DND-41 (cell line): ENCODE data around the gene LURAP1L.

Source experiments
- ATAC-seq: fragments of 200-7000 bp; cut with Tn5 transposase; 3 replicates; pipeline ENCODE4 v1.9.1; 2021; ENCODE audit warnings: low read depth; ENCODE audit not compliant: insufficient read depth
- DNase-seq: peaks from one replicate; pipeline ENCODE4 v3.0.0-alpha.2; 2020
- H2AFZ ChIP-seq: 2 replicates; pipeline ENCODE4 v1.6.0; 2012; ENCODE audit warnings: low read depth, low read length
- H3K27ac ChIP-seq: 2 replicates; pipeline ENCODE4 v1.5.1; 2012; ENCODE audit warnings: low read length, inconsistent platforms
- H3K27me3 ChIP-seq: fragments of 200-600 bp; sonication (generic); 2 replicates; pipeline ENCODE4 v1.6.0; 2012; ENCODE audit warnings: low read length, mild to moderate bottlenecking, inconsistent platforms; ENCODE audit not compliant: insufficient read depth, poor library complexity
- H3K36me3 ChIP-seq: 2 replicates; pipeline ENCODE4 v1.5.1; 2012; ENCODE audit warnings: low read length, inconsistent platforms; ENCODE audit not compliant: insufficient read depth
- H3K4me1 ChIP-seq: 2 replicates; pipeline ENCODE4 v1.5.1; 2012; ENCODE audit warnings: mild to moderate bottlenecking, low read length; ENCODE audit not compliant: insufficient read depth
- H3K4me2 ChIP-seq: 2 replicates; pipeline ENCODE4 v1.6.0; 2012; ENCODE audit warnings: mild to moderate bottlenecking, moderate library complexity, low read length, inconsistent platforms; ENCODE audit not compliant: insufficient read depth
- H3K4me3 ChIP-seq, 2 experiments: fragments of 200-600 bp in 1 of 2; shearing (Covaris generic) in 1 of 2; 2 replicates each; pipeline ENCODE4 v1.5.1; 2012 to 2016; ENCODE audit warnings: inconsistent platforms in 2 of 2, low read length in 2 of 2, mild to moderate bottlenecking in 2 of 2, low read depth in 1 of 2, moderate library complexity in 1 of 2
- H3K79me2 ChIP-seq: 2 replicates; pipeline ENCODE4 v1.6.0; 2012; ENCODE audit warnings: low read length, inconsistent platforms; ENCODE audit not compliant: insufficient read depth
- H3K9ac ChIP-seq: 2 replicates; pipeline ENCODE4 v1.6.0; 2012; ENCODE audit warnings: low read depth, mild to moderate bottlenecking, inconsistent platforms, low read length, moderate library complexity
- H3K9me3 ChIP-seq: 2 replicates; pipeline ENCODE4 v1.5.1; 2012; ENCODE audit warnings: low read length, moderate library complexity, mild to moderate bottlenecking, inconsistent platforms; ENCODE audit not compliant: insufficient read depth, severe bottlenecking
- H4K20me1 ChIP-seq: 2 replicates; pipeline ENCODE4 v1.6.0; 2012; ENCODE audit warnings: low read length; ENCODE audit not compliant: insufficient read depth
- EZH2 ChIP-seq: IDR thresholded peaks from 3 replicates; pipeline ENCODE4 v1.6.1; 2012; ENCODE audit warnings: borderline replicate concordance, low read depth, mild to moderate bottlenecking, moderate library complexity, low read length, inconsistent platforms; ENCODE audit not compliant: severe bottlenecking
- TF ChIP-seq, protein P1 (sequence below): IDR thresholded peaks from 2 replicates; pipeline ENCODE4 v1.5.1; 2012; ENCODE audit warnings: borderline replicate concordance, low read length, moderate library complexity, mild to moderate bottlenecking; ENCODE audit not compliant: poor library complexity, severe bottlenecking; ENCODE audit errors: extremely low read depth

Gene LURAP1L

DNA sequence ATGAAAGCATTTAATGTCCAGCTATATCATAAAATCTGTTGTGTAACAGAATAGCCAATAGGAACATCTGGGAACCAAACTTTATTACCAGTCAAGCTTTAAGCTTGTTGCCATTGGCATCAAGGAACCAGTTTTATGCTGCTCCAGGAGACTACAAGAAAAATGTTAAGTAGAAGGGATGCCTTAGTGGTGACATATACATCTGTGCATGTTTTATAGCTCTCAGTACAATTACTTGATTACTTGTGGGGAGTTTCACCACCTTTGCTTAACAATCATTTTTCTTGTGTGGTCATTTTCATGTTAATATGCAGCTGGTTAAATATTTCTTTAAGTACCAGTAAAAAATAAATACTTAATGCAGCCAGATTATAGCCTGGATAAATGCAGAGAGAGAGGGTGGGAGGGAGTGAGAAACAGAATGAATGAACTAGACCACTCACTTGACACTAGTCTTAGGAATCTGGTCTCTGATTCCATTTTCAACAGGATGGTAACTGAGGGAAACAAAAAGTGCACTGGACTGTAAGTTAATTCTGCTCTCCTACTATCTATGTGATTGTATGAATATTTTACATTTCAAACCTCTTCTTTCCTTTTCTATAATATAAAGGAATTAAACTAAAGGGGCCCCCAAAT is 35.7 kb upstream of the LURAP1L start:
- H3K27me3 ChIP-seq, result no peaks in the 10 kb centered on the region
- no peaks in the 10 kb centered on the region for H4K20me1 ChIP-seq
- no peak overlapping the region for H3K27ac ChIP-seq
- H3K4me1 ChIP-seq, result no peaks in the 10 kb centered on the region
- H3K9ac ChIP-seq, result no peak overlapping the region
- ATAC-seq (no peak), DNase-seq (no peak)
- no peak overlapping the region for H3K4me2 ChIP-seq
- H3K4me3 ChIP-seq, result no peak overlapping the region
- TF ChIP-seq, protein P1, sequence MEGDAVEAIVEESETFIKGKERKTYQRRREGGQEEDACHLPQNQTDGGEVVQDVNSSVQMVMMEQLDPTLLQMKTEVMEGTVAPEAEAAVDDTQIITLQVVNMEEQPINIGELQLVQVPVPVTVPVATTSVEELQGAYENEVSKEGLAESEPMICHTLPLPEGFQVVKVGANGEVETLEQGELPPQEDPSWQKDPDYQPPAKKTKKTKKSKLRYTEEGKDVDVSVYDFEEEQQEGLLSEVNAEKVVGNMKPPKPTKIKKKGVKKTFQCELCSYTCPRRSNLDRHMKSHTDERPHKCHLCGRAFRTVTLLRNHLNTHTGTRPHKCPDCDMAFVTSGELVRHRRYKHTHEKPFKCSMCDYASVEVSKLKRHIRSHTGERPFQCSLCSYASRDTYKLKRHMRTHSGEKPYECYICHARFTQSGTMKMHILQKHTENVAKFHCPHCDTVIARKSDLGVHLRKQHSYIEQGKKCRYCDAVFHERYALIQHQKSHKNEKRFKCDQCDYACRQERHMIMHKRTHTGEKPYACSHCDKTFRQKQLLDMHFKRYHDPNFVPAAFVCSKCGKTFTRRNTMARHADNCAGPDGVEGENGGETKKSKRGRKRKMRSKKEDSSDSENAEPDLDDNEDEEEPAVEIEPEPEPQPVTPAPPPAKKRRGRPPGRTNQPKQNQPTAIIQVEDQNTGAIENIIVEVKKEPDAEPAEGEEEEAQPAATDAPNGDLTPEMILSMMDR, result no peak
- TF ChIP-seq EZH2, result no peak
- H3K36me3 ChIP-seq, result no peaks in the 10 kb centered on the region
- no peak overlapping the region for H2AFZ ChIP-seq
- no peaks in the 10 kb centered on the region for H3K79me2 ChIP-seq
- H3K9me3 ChIP-seq, result no peaks in the 10 kb centered on the region

DNA sequence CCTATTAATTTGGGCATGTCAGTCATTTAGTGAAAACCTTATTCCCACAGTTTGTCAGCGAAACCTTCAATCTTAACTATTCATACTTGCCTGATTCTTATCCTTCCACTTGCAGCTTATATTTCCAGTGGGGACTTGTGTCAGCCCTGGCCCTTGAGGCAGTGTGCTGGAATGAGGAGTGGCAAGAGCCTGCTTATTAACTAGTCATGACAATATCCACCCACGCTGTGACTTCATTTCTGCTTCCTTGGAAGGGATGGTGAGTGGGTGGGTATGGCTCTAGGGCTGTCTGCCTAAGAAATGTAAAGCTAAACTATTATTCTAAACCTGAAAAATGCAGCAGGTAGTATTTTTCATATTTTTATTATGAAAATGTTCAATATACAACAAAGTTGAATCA is 34.0 kb upstream of the LURAP1L start:
- H2AFZ ChIP-seq, result no peak overlapping the region
- no peaks in the 10 kb centered on the region for H4K20me1 ChIP-seq
- no peak overlapping the region for H3K27ac ChIP-seq
- no peaks in the 10 kb centered on the region for H3K79me2 ChIP-seq
- DNase-seq (no peak), ATAC-seq (no peak)
- H3K4me1 ChIP-seq, result no peaks in the 10 kb centered on the region
- H3K9me3 ChIP-seq, result no peaks in the 10 kb centered on the region
- H3K4me3 ChIP-seq, result no peak overlapping the region
- no peak overlapping the region for H3K9ac ChIP-seq
- TF ChIP-seq, protein P1, result no peak
- TF ChIP-seq EZH2, result no peak
- no peak overlapping the region for H3K4me2 ChIP-seq
- no peaks in the 10 kb centered on the region for H3K27me3 ChIP-seq
- H3K36me3 ChIP-seq, result no peaks in the 10 kb centered on the region

DNA sequence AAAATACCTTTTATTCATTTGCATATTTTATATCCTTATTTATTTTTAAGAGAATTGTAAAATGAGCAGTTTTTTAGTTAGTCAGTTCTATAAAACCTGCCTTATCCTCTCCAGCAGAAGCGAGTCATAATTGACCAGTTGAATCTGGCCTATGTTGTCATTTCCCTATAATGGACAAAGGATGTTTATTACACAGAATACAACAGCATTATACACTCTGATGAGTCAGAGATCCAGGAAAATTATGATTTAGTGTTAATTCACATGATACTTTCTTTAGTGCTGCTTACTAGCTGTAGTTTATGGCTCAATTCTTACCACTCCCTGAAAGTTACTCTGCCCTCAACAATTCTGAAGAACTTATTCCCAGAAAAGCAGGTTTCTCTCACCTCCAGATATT is 26.8 kb upstream of the LURAP1L start:
- ATAC-seq, result no peak
- TF ChIP-seq, protein P1, result no peak
- no peak for TF ChIP-seq EZH2
- no peaks in the 10 kb centered on the region for H3K9me3 ChIP-seq
- H2AFZ ChIP-seq, result no peak overlapping the region
- H3K4me1 ChIP-seq, result no peaks in the 10 kb centered on the region
- H3K79me2 ChIP-seq, result no peaks in the 10 kb centered on the region
- no peak overlapping the region for H3K27ac ChIP-seq
- H3K4me2 ChIP-seq, result no peak overlapping the region
- no peak overlapping the region for H3K9ac ChIP-seq
- no peaks in the 10 kb centered on the region for H4K20me1 ChIP-seq
- DNase-seq, result no peak
- H3K4me3 ChIP-seq, result no peak overlapping the region
- H3K36me3 ChIP-seq, result no peaks in the 10 kb centered on the region
- no peaks in the 10 kb centered on the region for H3K27me3 ChIP-seq

DNA sequence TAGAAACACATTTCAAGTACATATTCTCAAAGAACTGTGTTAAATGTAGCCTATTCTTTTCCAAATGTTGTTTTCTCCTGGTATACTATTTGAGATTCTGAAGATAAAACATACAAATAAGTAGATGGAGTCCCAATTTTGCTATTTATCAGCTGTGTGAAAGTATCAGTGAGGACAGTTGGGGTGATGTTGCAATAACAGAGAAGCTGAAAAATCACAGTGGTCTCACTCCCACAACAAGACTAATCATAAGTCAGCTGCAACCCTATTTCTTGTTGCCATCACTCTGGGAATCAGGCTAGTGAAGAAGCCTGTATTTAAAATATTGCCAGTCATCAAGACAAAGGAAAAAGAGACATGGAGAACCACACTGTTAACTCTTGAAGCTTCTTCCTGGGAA is 25.9 kb upstream of the LURAP1L start:
- no peak for ATAC-seq
- TF ChIP-seq EZH2, result no peak
- TF ChIP-seq, protein P1, result no peak

More for the DNA sequence above, 25.9 kb upstream of the LURAP1L start:
- Histone ChIP-seq H4K20me1 (no peaks in the 10 kb centered on the region), H3K79me2 (no peaks in the 10 kb centered on the region), H3K27ac (no peak overlapping the region), H3K4me2 (no peak overlapping the region), H3K36me3 (no peaks in the 10 kb centered on the region), H3K9me3 (no peaks in the 10 kb centered on the region), H3K9ac (no peak overlapping the region), H3K27me3 (no peaks in the 10 kb centered on the region), H3K4me3 (no peak overlapping the region), H3K4me1 (no peaks in the 10 kb centered on the region), H2AFZ (no peak overlapping the region)
- DNase-seq, result no peak
